ENCODE results near the gene MKLN1.

The MKLN1 gene

GRCh38 chr7:131471250-131472004 lies 143.8 kb downstream of the MKLN1 start:
- no peak for FAIRE-seq

- no peak for FAIRE-seq
These were observed 149.1 kb downstream of the MKLN1 start for GRCh38 chr7:131476740-131477139.

- no peak for FAIRE-seq
These were observed 153.0 kb downstream of the MKLN1 start for GRCh38 chr7:131480384-131481315.

- no peak for FAIRE-seq
These were observed 155.1 kb downstream of the MKLN1 start for GRCh38 chr7:131482800-131483199.

- FAIRE-seq, result no peak
These were observed 155.9 kb downstream of the MKLN1 start for GRCh38 chr7:131483586-131483985.

- FAIRE-seq, result no peak
These were observed 158.7 kb downstream of the MKLN1 start for GRCh38 chr7:131486346-131486745.

- FAIRE-seq, result no peak
These were observed 159.5 kb downstream of the MKLN1 start for GRCh38 chr7:131487217-131487616.

- no peak for FAIRE-seq
These were observed 160.7 kb downstream of the MKLN1 start for GRCh38 chr7:131488361-131488760.

- no peak for FAIRE-seq
These were observed 161.5 kb downstream of the MKLN1 start for GRCh38 chr7:131489196-131489595.

- no peak for FAIRE-seq
These were observed 162.2 kb downstream of the MKLN1 start for GRCh38 chr7:131489881-131490280.

GRCh38 chr7:131493081-131493480 lies 165.4 kb downstream of the MKLN1 start:
- no peak for FAIRE-seq

GRCh38 chr7:131493581-131493980 lies 165.9 kb downstream of the MKLN1 start:
- no peak for FAIRE-seq

GRCh38 chr7:131494182-131494581 lies 166.5 kb downstream of the MKLN1 start:
- no peak for FAIRE-seq

GRCh38 chr7:131495669-131496498 lies 168.2 kb downstream of the MKLN1 start:
- FAIRE-seq, result no peak

- FAIRE-seq, result no peak
These were observed 169.8 kb downstream of the MKLN1 start for GRCh38 chr7:131497454-131497853.

- no peak for FAIRE-seq
These were observed 170.7 kb downstream of the MKLN1 start for GRCh38 chr7:131498237-131498885.

GRCh38 chr7:131499801-131500200 lies 172.1 kb downstream of the MKLN1 start:
- no peak for FAIRE-seq

- no peak for FAIRE-seq
These were observed 172.7 kb downstream of the MKLN1 start for GRCh38 chr7:131500357-131500756.

- FAIRE-seq, result no peak
These were observed 173.7 kb downstream of the MKLN1 start for GRCh38 chr7:131501422-131501821.

- FAIRE-seq, result no peak
These were observed 174.4 kb downstream of the MKLN1 start for GRCh38 chr7:131501930-131502685.

- no peak for FAIRE-seq
These were observed 175.3 kb downstream of the MKLN1 start for GRCh38 chr7:131502810-131503508.
